Body of pancreas (tissue), 4 donors: ENCODE measurements around the gene KLF12.

Source experiments
- POLR2A ChIP-seq, 3 donors: fragments of 450-650 bp; IDR thresholded peaks; one replicate each; pipeline ENCODE4 v1.6.1; 2016; ENCODE audit warnings: antibody characterized with exemption in 3 of 3, mild to moderate bottlenecking in 2 of 3
- TF ChIP-seq, protein P1 (sequence below), 7 experiments: fragments of 450-650 bp in 4 of 7; fragments of 200-600 bp in 3 of 7; sonication (generic) in 3 of 7; IDR thresholded peaks; one replicate each; pipeline ENCODE4 v1.5.1; 2016 to 2019; ENCODE audit warnings: antibody characterized with exemption in 7 of 7

DNA sequence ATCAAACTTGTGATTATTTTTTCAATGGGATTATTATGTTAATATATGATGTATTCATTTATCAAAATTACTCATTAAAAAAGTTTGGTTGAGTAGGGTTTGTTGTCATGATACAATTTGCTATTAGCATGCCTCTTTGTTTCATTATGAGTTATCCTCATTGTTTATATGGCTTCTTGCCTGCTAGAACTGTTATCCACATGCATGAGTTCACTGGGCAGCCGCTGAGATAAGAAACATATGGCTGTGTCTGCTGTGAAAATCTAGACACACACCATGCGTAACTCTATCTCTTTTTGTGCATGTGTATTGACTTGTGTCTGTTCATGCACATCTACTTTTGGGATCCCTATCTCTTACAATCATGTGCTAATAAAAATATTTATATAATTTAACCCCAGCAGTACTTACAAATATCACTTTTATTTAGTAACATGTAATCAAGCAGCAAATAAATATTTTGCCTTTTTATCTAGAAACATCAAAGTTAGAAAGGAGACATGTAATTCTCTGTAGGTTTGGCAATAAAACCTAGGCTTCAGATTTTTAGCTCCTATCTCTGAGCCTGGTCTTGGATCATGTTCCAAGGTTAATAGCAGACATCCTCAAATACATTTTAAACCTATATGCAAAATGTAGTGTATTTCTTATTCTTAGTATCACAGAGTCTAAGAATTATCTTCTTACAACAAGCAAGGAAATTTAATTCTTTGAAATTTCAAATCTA is 11.2 kb upstream of the KLF12 start:
- TF ChIP-seq POLR2A (IDR thresholded peaks at IDR 0.05): no peak
- TF ChIP-seq, protein P1, sequence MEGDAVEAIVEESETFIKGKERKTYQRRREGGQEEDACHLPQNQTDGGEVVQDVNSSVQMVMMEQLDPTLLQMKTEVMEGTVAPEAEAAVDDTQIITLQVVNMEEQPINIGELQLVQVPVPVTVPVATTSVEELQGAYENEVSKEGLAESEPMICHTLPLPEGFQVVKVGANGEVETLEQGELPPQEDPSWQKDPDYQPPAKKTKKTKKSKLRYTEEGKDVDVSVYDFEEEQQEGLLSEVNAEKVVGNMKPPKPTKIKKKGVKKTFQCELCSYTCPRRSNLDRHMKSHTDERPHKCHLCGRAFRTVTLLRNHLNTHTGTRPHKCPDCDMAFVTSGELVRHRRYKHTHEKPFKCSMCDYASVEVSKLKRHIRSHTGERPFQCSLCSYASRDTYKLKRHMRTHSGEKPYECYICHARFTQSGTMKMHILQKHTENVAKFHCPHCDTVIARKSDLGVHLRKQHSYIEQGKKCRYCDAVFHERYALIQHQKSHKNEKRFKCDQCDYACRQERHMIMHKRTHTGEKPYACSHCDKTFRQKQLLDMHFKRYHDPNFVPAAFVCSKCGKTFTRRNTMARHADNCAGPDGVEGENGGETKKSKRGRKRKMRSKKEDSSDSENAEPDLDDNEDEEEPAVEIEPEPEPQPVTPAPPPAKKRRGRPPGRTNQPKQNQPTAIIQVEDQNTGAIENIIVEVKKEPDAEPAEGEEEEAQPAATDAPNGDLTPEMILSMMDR (IDR thresholded peaks at IDR 0.05): no peak
